Measurements from ENCODE around the gene ATAD3A. TPM values are rescaled to one million over a fixed set of nuclear protein-coding genes. Genes with fewer than 3 reads are reported as not detected.
A peak's percentile ranks its signal among the peaks of the same experiment; 100 is the strongest.

Gene ATAD3A
- total RNA-seq, 2 experiments from 2014 or later = 61.7 to 65.1 TPM

- no peak overlapping the region for H3K27ac Mint-ChIP-seq
- POLR2A ChIA-PET = no interaction called here
- intact Hi-C loops (cut with micrococcal nuclease) = no loop called here
Measured at GRCh38 chr1:1536019-1536937, 24.3 kb downstream of the ATAD3A start.

DNA sequence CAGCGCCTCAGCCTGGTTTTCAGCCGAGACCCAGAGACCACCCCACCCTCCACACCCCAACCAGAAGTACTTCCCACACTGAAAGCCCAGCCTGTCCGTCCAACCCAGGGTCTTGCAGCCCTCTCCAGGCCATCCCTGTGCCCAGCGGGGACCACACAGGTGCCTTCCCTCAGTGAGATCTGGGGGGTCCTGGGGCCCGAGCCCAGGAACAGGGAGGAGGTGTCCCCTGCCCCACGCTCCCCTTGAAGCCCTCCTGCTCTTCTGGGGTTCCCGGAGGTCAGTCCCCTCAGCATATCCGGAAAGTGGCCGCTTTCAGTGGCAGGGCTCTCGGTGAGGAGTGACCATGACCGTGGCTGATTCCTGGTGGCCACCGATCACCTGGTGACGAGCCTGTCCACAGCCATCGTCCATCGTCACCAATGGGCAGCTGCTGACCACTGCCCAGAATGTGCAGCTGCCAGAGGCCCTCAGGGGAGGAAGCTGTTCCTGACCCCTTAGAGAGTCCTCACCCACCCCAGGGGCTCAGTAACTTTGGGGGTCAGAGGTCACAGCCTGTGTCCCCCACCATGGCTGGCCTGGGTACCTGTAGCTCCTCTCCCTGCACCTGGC lies 25.1 kb downstream of the ATAD3A start:
- ChIA-PET CTCF (no interaction called here), POLR2A (no interaction called here)
- intact Hi-C loops (cut with micrococcal nuclease) = no loop called here
- peaks cover 2% of the 10 kb centered on the region for H3K9me3 Mint-ChIP-seq
- peaks cover 6% of the 10 kb centered on the region for H3K36me3 Mint-ChIP-seq (ENCODE audit: low read depth)
- H3K4me1 Mint-ChIP-seq (ENCODE audit: low read depth) = no peaks in the 10 kb centered on the region
- ATAC-seq (no peak), DNase-seq (no peak)
- no peak overlapping the region for H3K27ac Mint-ChIP-seq
- H3K27me3 Mint-ChIP-seq = no peaks in the 10 kb centered on the region
- no peak overlapping the region for H3K4me3 Mint-ChIP-seq
- no peak for TF ChIP-seq CTCF (IDR thresholded peaks at IDR 0.05)

More at GRCh38 chr1:1536019-1536937, 24.3 kb downstream of the ATAD3A start:
- DNase-seq (no peak), ATAC-seq (no peak)
- no peak for TF ChIP-seq CTCF (IDR thresholded peaks at IDR 0.05)
- peaks cover 5% of the 10 kb centered on the region for H3K9me3 Mint-ChIP-seq
- H3K4me1 Mint-ChIP-seq (ENCODE audit: low read depth) = no peaks in the 10 kb centered on the region
- no peak overlapping the region for H3K4me3 Mint-ChIP-seq
- CTCF ChIA-PET = no interaction called here
- H3K27me3 Mint-ChIP-seq = no peaks in the 10 kb centered on the region
- peaks cover 6% of the 10 kb centered on the region for H3K36me3 Mint-ChIP-seq (ENCODE audit: low read depth)

- DNase-seq (no peak), ATAC-seq (no peak)
- intact Hi-C loops (cut with micrococcal nuclease) = no loop called here
- ChIA-PET POLR2A (no interaction called here), CTCF (no interaction called here)
- H3K4me3 Mint-ChIP-seq = no peak overlapping the region
- peaks cover 7% of the 10 kb centered on the region for H3K36me3 Mint-ChIP-seq (ENCODE audit: low read depth)
- no peaks in the 10 kb centered on the region for H3K4me1 Mint-ChIP-seq (ENCODE audit: low read depth)
- no peaks in the 10 kb centered on the region for H3K27me3 Mint-ChIP-seq
- no peak overlapping the region for H3K27ac Mint-ChIP-seq
- no peaks in the 10 kb centered on the region for H3K9me3 Mint-ChIP-seq
- no peak for TF ChIP-seq CTCF (IDR thresholded peaks at IDR 0.05)
Measured at GRCh38 chr1:1537626-1538250, 25.8 kb downstream of the ATAD3A start.

GRCh38 chr1:1538334-1538733 lies 26.4 kb downstream of the ATAD3A start:
- Mint-ChIP-seq H3K27ac (no peak overlapping the region), H3K36me3 (ENCODE audit: low read depth) (peaks cover 9% of the 10 kb centered on the region), H3K27me3 (no peaks in the 10 kb centered on the region), H3K4me3 (peak overlapping the region; percentile 33), H3K9me3 (no peaks in the 10 kb centered on the region), H3K4me1 (ENCODE audit: low read depth) (no peaks in the 10 kb centered on the region)
- TF ChIP-seq CTCF (IDR thresholded peaks at IDR 0.05) = no peak
- DNase-seq (no peak), ATAC-seq (no peak)
- POLR2A ChIA-PET = no interaction called here
- CTCF ChIA-PET = no interaction called here
- intact Hi-C loops (cut with micrococcal nuclease) = no loop called here

DNA sequence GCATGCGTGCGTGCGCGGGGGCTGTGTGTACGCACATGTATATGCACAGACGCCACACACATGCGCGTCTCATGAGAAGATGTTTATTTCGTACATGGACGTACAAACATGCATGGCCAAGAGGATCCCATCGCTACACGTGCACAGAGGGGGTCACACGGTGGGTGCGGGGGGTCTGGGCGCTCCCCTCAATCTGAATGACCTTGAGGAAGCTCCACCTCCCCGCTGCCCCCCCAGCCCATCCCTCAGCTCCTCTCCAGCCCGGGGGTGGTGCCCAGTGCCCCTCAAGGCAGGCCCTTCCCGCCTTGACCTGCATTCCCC lies 27.0 kb downstream of the ATAD3A start:
- no peak for TF ChIP-seq CTCF (IDR thresholded peaks at IDR 0.05)
- Mint-ChIP-seq H3K27ac (no peak overlapping the region), H3K36me3 (ENCODE audit: low read depth) (peaks cover 9% of the 10 kb centered on the region), H3K4me1 (ENCODE audit: low read depth) (no peaks in the 10 kb centered on the region), H3K27me3 (no peaks in the 10 kb centered on the region), H3K4me3 (peak overlapping the region; percentile 33), H3K9me3 (no peaks in the 10 kb centered on the region)
- CTCF ChIA-PET = no interaction called here
- ATAC-seq (no peak), DNase-seq (no peak)
- POLR2A ChIA-PET = interaction anchor here (0.6 to 1.0 kb wide), 3 partner anchors 20 to 29 kb away, joined by 3 read pairs; no protein-coding TSS in a partner anchor
- intact Hi-C loops (cut with micrococcal nuclease) = no loop called here
